ENCODE measurements around the gene PKIB. TPM values are rescaled to one million over a fixed set of nuclear protein-coding genes. Genes with fewer than 3 reads are reported as not detected.

PKIB gene, protein sequence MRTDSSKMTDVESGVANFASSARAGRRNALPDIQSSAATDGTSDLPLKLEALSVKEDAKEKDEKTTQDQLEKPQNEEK
- polyA plus RNA-seq (ENCODE audit: low read depth in 6 of 6): under 1 TPM in 2 of 6 donors, not detected in 4; 0.53 to 0.68 TPM

- DNase-seq (no peak), ATAC-seq (ENCODE audit: low read depth in 2 of 2) (peak; percentile 82 to 87)
- Mint-ChIP-seq H3K36me3 (no peaks in the 10 kb centered on the region), H3K27me3 (peaks cover 22 to 50% (median 34%) of the 10 kb centered on the region in 3 donors), H3K4me1 (peaks cover 12 to 18% (median 16%) of the 10 kb centered on the region in 3 donors), H3K4me3 (peak within 1 kb of the TSS; percentile 78 to 95 (median 88)), H3K9me3 (peaks cover 0 to 6% (median 2%) of the 10 kb centered on the region in 7 donors), H3K27ac (peak within 1 kb of the TSS in 1 of 6 donors; percentile 18)
These were observed at the start of gene PKIB for GRCh38 chr6:122609881-122610689. TSS of gene PKIB (plus strand) at chr6:122610405. CDS start at chr6:122717795, 107,390 bp downstream.

- H3K9me3 Mint-ChIP-seq: peaks cover 10 to 41% (median 17%) of the 10 kb centered on the region in 7 donors
- H3K4me1 Mint-ChIP-seq: no peaks in the 10 kb centered on the region
- ATAC-seq (ENCODE audit: low read depth in 2 of 2): no peak
- H3K27me3 Mint-ChIP-seq: peaks cover 0 to 3% (median 0%) of the 10 kb centered on the region in 3 donors
- no peak overlapping the region for H3K27ac Mint-ChIP-seq
- no peak overlapping the region for H3K4me3 Mint-ChIP-seq
- peaks cover 7 to 11% of the 10 kb centered on the region in 2 donors for H3K36me3 Mint-ChIP-seq
- DNase-seq: no peak
These were observed 46.7 kb upstream of the PKIB start for GRCh38 chr6:122563364-122564052.

DNA sequence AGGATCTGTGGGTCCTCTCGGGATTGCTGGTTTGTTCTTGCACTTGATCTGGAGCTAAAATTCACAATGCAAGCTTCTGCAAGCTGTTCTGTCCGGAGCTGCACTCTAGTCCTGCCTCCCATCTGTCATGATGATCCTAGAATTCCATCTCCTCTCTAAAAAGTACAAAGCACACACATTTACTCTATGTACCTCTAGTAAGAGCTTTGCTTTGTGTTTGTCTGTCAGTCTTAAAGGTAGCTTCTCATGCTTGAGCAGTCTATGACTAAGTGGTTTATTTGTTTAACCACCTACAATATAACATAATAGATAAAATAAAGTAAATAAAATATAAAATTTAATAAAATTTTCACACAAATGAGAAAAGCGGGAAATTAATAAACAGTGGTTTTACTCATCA lies 46.0 kb upstream of the PKIB start:
- no peak overlapping the region for H3K4me3 Mint-ChIP-seq
- H3K9me3 Mint-ChIP-seq: peaks cover 6 to 34% (median 17%) of the 10 kb centered on the region in 7 donors
- H3K4me1 Mint-ChIP-seq: no peaks in the 10 kb centered on the region
- ATAC-seq (ENCODE audit: low read depth in 2 of 2): no peak
- DNase-seq: no peak
- peaks cover 0 to 10% (median 0%) of the 10 kb centered on the region in 3 donors for H3K27me3 Mint-ChIP-seq
- no peak overlapping the region for H3K27ac Mint-ChIP-seq
- H3K36me3 Mint-ChIP-seq: peaks cover 7 to 11% of the 10 kb centered on the region in 2 donors

- Mint-ChIP-seq H3K36me3 (peaks cover 7 to 11% of the 10 kb centered on the region in 2 donors), H3K4me1 (no peaks in the 10 kb centered on the region), H3K9me3 (peaks cover 2 to 24% (median 15%) of the 10 kb centered on the region in 7 donors), H3K27me3 (peaks cover 0 to 11% (median 0%) of the 10 kb centered on the region in 3 donors), H3K4me3 (no peak overlapping the region), H3K27ac (no peak overlapping the region)
- ATAC-seq (ENCODE audit: low read depth in 2 of 2): no peak
- no peak for DNase-seq
These were observed 44.5 kb upstream of the PKIB start for GRCh38 chr6:122565708-122566107.

DNA sequence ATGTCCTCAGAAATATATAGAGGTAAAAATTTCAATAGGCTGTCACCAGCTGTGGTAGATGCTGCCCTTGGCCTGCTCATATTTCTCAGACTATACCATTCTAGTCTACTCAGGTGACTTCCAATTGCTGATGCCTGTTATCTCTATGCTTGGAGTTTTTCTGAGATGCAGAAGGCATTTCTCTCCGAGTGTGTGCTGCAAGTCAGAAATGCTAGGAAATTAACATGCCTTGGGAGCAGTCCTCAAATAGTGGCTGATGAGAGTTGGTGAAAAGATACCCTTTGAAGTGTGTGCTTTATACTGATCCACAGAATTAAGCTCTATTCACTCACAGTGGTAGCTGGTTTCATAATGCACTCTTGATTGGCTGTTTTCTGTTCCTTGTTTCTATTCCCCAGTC lies 43.2 kb upstream of the PKIB start:
- H3K4me3 Mint-ChIP-seq: no peak overlapping the region
- H3K27ac Mint-ChIP-seq: no peak overlapping the region
- DNase-seq: no peak
- H3K9me3 Mint-ChIP-seq: peaks cover 0 to 15% (median 11%) of the 10 kb centered on the region in 7 donors
- ATAC-seq (ENCODE audit: low read depth in 2 of 2): no peak
- no peaks in the 10 kb centered on the region for H3K4me1 Mint-ChIP-seq
- H3K36me3 Mint-ChIP-seq: peaks cover 7 to 11% of the 10 kb centered on the region in 2 donors
- peaks cover 0 to 11% (median 0%) of the 10 kb centered on the region in 3 donors for H3K27me3 Mint-ChIP-seq

- peaks cover 0 to 10% (median 3%) of the 10 kb centered on the region in 7 donors for H3K9me3 Mint-ChIP-seq
- no peaks in the 10 kb centered on the region for H3K4me1 Mint-ChIP-seq
- H3K36me3 Mint-ChIP-seq: no peaks in the 10 kb centered on the region
- no peak overlapping the region for H3K4me3 Mint-ChIP-seq
- no peak overlapping the region for H3K27ac Mint-ChIP-seq
- ATAC-seq (ENCODE audit: low read depth in 2 of 2): no peak
- H3K27me3 Mint-ChIP-seq: peaks cover 0 to 11% (median 0%) of the 10 kb centered on the region in 3 donors
- DNase-seq: no peak
These were observed 41.9 kb upstream of the PKIB start for GRCh38 chr6:122568350-122568749.

DNA sequence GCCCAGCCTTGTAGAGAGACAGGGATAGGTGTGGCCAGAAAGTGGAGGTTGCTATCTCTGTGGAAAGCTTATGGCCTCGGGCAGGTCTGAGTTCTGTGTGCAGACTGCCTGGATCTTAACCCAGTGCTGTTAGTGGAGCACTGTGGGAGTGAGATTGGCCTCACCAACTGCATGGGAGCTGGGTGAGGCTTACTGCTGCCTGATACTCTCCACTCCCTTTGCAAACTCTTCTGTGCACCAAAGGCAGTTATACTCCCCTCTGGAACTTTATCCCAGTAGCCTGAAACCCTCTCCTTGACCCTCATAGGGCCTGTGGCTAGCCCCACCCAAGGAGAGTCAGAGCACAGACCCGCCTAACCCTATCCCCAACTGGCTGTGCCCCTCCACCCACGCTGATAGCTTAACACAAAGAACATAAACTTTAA lies 41.4 kb upstream of the PKIB start:
- Mint-ChIP-seq H3K36me3 (no peaks in the 10 kb centered on the region), H3K4me3 (no peak overlapping the region), H3K9me3 (peaks cover 0 to 12% (median 5%) of the 10 kb centered on the region in 7 donors), H3K4me1 (no peaks in the 10 kb centered on the region), H3K27me3 (peaks cover 0 to 11% (median 0%) of the 10 kb centered on the region in 3 donors), H3K27ac (no peak overlapping the region)
- ATAC-seq (ENCODE audit: low read depth in 2 of 2) (no peak), DNase-seq (no peak)

GRCh38 chr6:122569230-122569771 lies 40.9 kb upstream of the PKIB start:
- ATAC-seq (ENCODE audit: low read depth in 2 of 2) (no peak), DNase-seq (no peak)
- Mint-ChIP-seq H3K36me3 (no peaks in the 10 kb centered on the region), H3K9me3 (peaks cover 0 to 14% (median 7%) of the 10 kb centered on the region in 7 donors), H3K27ac (no peak overlapping the region), H3K4me3 (no peak overlapping the region), H3K4me1 (no peaks in the 10 kb centered on the region), H3K27me3 (peaks cover 0 to 11% (median 0%) of the 10 kb centered on the region in 3 donors)

DNA sequence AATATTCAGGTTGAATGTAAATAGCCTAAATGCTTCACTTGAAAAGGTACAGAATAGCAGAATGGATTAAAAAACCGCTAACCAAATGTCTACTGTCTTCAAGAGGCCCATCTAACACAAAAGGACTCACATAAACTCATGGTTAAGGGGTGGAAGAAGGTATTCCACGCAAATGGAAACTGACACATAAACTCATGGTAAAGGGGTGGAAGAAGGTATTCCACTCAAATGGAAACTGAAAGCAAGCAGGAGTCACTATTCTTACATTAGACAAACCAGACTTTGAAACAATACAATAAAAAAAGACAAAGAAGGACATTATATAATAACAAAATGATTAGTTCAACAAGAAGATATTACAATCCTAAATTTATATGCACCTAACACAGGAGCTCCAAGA lies 38.3 kb upstream of the PKIB start:
- peaks cover 0 to 30% (median 12%) of the 10 kb centered on the region in 7 donors for H3K9me3 Mint-ChIP-seq
- ATAC-seq (ENCODE audit: low read depth in 2 of 2) (no peak), DNase-seq (no peak)
- H3K27me3 Mint-ChIP-seq: peaks cover 0 to 11% (median 0%) of the 10 kb centered on the region in 3 donors
- H3K27ac Mint-ChIP-seq: no peak overlapping the region
- no peaks in the 10 kb centered on the region for H3K4me1 Mint-ChIP-seq
- H3K36me3 Mint-ChIP-seq: no peaks in the 10 kb centered on the region
- H3K4me3 Mint-ChIP-seq: no peak overlapping the region

DNA sequence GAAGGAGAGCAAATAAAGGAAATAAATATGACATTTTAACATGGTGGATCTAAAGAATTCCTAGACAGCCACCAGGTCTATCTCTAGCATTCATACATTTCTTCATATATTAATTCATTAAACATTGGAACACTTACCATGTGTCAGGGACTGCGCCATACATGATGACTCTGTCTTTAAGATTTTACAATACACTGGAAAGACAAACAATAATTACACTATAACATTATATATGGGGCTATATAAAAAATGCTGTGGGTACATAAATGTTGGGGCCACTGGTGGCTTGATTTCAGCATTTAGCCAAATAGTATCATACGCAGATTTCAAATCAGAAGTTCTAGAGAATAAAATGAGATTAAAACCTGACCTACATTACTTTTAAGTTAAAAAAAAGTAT lies 33.3 kb upstream of the PKIB start:
- DNase-seq (no peak), ATAC-seq (ENCODE audit: low read depth in 2 of 2) (no peak)
- H3K4me3 Mint-ChIP-seq: no peak overlapping the region
- no peaks in the 10 kb centered on the region for H3K27me3 Mint-ChIP-seq
- no peaks in the 10 kb centered on the region for H3K4me1 Mint-ChIP-seq
- H3K9me3 Mint-ChIP-seq: peaks cover 6 to 47% (median 23%) of the 10 kb centered on the region in 7 donors
- H3K27ac Mint-ChIP-seq: no peak overlapping the region
- H3K36me3 Mint-ChIP-seq: peaks cover 5 to 8% of the 10 kb centered on the region in 2 donors

GRCh38 chr6:122578961-122579360 lies 31.2 kb upstream of the PKIB start:
- DNase-seq: no peak
- H3K4me3 Mint-ChIP-seq: no peak overlapping the region
- no peaks in the 10 kb centered on the region for H3K27me3 Mint-ChIP-seq
- no peak overlapping the region for H3K27ac Mint-ChIP-seq
- H3K4me1 Mint-ChIP-seq: no peaks in the 10 kb centered on the region
- peaks cover 5 to 8% of the 10 kb centered on the region in 2 donors for H3K36me3 Mint-ChIP-seq
- H3K9me3 Mint-ChIP-seq: peaks cover 6 to 43% (median 20%) of the 10 kb centered on the region in 7 donors
- ATAC-seq (ENCODE audit: low read depth in 2 of 2): no peak

DNA sequence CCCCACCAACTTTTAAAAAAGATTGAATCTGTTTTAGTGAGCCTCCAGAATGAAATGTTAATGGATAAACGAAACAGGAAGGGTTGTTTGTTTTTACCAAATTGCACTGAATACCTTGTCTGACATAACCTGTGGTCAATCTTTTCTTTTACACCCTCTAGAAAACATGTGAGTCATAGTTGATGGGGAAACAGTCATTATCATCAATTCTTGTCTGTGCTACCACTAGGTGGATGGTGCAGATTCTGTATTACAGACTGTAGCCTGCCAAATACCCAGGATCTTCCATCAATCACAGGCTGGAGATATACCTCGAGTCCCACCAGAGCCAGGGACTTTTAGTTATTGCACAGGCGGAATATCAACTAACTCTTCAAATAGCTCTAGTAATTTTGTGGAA lies 29.5 kb upstream of the PKIB start:
- ATAC-seq (ENCODE audit: low read depth in 2 of 2): no peak
- H3K4me3 Mint-ChIP-seq: no peak overlapping the region
- peaks cover 5 to 25% (median 8%) of the 10 kb centered on the region in 7 donors for H3K9me3 Mint-ChIP-seq
- peaks cover 5 to 8% of the 10 kb centered on the region in 2 donors for H3K36me3 Mint-ChIP-seq
- H3K27ac Mint-ChIP-seq: no peak overlapping the region
- DNase-seq: no peak
- H3K4me1 Mint-ChIP-seq: no peaks in the 10 kb centered on the region
- no peaks in the 10 kb centered on the region for H3K27me3 Mint-ChIP-seq

DNA sequence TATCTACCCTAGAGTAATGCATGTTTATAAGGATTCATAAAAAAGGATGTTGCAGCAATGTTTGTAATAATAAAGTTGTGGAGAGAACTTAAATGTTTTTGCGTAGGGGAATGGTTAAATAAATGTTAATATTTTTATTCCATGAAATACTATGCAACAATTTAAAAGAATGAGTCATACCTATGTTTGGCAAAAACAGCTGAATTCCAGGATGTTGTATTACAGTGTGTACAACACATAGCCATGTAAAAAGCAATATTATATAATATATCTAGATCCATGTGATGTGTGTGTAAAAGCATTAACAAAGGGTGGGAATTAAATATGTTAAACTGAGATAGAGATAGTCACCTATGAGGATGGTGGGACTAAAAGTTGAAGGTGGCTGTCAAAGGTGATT lies 21.1 kb upstream of the PKIB start:
- Mint-ChIP-seq H3K36me3 (no peaks in the 10 kb centered on the region), H3K27me3 (no peaks in the 10 kb centered on the region), H3K27ac (no peak overlapping the region), H3K4me3 (no peak overlapping the region), H3K4me1 (no peaks in the 10 kb centered on the region), H3K9me3 (peaks cover 0 to 4% (median 0%) of the 10 kb centered on the region in 7 donors)
- ATAC-seq (ENCODE audit: low read depth in 2 of 2) (no peak), DNase-seq (no peak)

Data from naive B cell (primary cell).